NCI-H1105 treated with DMSO at 0.1 percent for 48 hours (cell line): ENCODE data around the gene ARL8A.

Source experiments
- DNase-seq: peaks from one replicate; lab custom pipeline; 2025; lab: John Stamatoyannopoulos, UW

Gene ARL8A

DNA sequence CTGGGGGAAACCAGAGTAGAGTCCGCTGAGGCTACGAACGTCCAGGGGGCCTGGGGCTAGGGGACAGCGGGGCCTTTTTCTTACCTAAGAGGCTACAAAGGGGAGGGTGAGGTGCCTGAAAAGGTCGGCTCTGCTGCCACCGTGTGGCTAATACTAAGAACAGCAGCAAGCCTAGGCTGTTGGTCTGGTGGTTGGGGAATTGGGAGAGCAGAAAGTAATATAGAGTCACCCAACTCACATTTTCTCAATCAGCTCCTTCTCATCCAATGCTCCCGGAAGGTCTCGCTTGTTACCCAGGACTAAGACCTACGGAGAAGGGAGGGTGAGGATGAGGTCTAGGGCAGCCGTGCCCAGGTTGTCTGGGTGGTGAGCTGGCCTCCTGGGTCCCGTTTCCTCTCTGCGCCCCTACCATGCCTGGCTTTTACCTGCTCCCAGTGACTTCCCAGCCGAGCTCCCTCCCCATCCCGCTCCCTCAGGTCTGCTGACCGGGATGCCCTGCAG is 9.3 kb downstream of the ARL8A start:
- peak; percentile 58 for DNase-seq

DNA sequence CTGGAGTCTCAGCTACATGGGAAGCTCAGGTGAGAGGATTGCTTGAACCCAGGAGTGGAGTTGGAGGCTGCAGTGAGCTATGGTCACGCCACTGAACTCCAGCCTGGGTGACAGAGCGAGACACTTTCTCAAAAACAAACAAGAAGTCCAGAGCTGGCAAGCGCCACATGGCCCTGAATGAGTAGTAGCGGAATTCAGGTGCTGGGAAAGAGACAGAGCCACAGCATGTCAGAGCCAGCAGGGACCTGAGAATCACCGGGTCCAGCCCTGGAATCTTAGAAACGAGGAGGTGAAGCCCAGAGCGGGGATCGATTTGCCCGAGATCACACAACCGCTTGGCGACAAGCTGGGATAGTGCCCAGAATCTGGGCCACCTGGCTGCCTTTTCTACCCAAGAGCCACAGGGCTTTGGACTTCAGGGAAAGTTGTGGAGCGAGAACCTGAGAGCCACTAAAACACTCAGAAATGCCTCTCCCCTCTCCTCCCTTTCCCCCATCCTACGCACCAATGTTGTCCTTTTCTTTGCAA is 9.8 kb downstream of the ARL8A start:
- DNase-seq = no peak

DNA sequence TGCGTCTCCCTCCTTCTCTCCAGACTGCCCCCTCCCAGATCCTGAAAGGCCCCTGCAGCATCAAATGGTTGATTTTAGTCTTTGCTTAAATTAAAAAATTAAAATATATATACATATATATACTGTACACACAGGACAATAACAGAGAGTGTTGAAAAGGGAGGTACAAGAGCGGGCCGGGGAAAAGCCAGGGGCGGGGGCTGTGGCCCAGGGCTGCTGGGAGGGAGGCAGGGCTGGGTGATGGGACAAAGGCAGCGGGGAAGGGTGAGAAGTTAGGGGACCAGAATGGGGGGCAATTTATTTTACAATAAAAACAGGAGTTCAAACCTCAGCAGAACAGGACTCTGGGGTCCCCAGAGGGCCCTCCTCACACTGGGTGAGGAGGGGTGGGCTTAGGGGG is 10.5 kb downstream of the ARL8A start:
- DNase-seq = no peak

DNA sequence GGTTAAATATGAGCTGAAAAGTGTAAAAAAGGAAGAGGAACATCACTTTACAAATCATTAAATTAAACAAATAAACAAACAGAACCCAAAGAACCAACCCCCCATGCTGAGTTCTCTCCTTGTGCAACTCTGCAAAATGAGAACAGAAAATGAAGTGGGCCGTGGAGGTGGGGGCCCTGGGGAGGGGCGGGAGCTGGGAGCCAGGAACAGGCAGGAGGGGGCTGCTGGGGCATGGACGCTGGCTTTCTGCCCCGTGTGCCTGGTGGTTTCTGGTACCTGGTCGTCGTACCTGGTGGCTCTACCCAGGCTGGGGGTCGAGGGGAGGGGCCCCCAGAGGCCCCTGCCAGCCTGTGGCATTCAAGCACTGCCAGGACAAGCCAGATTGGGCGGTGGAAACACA is 11.0 kb downstream of the ARL8A start:
- no peak for DNase-seq

DNA sequence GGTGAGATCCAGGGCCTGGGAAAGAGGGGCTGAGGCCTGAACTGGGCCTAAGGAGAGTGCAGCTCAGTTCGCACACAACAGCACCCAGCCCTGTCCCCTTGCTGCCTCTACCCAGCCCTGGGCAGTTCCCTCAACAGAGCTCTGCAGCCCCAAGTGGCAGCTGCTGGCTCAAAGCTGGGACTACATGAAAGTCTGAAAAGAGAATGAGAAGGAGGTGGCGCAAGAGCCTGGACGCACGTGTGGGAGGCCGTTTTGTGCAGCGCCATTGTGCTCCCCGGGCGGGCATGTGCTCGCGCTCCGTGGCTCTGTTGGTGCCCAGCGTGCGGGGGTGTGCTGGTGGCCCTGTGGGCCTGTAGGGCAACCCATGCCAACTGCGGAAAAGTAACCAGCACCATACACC is 11.5 kb downstream of the ARL8A start:
- DNase-seq = no peak

DNA sequence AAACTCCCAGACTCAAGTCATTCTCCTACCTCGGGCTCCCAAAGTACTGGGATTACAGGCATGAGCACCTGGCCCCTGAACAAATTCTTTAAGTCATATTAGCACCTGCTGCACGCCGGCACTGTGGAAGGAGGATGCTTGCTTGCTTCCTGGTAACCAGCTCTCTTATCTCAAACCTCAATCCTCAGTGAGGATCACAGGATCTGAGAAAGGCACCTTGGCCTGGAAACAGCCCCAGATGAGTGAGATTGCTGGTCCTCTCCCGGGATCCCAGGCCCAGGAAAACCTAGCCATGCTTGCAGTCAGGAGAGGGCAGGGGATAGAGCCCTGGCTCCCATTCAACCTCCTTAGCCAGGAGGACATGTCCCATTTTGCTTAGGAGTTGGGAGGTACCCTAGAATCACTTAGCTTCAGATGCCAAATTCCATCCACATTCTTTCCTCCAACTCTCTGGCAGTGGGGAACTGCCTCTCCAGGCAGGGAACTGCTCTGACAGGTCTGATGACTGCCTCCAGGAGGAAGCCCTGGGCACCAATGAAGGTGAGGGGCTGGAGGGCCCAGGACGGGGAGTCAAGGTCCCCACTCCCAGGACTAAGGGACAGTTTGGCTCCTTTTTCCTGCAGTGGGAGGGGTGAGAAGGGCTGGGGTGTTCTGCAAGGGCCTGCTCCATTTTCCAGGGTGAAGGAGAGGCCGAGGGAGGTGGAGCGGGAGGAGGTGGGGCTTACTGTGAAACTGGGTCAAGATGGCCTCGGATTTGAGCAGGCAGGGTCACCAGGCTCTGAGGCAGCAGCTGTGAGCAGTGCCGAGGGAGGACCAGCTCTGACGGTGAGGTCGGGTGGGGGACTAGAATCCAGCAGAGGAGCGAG is 12.3 kb downstream of the ARL8A start:
- DNase-seq = no peak

DNA sequence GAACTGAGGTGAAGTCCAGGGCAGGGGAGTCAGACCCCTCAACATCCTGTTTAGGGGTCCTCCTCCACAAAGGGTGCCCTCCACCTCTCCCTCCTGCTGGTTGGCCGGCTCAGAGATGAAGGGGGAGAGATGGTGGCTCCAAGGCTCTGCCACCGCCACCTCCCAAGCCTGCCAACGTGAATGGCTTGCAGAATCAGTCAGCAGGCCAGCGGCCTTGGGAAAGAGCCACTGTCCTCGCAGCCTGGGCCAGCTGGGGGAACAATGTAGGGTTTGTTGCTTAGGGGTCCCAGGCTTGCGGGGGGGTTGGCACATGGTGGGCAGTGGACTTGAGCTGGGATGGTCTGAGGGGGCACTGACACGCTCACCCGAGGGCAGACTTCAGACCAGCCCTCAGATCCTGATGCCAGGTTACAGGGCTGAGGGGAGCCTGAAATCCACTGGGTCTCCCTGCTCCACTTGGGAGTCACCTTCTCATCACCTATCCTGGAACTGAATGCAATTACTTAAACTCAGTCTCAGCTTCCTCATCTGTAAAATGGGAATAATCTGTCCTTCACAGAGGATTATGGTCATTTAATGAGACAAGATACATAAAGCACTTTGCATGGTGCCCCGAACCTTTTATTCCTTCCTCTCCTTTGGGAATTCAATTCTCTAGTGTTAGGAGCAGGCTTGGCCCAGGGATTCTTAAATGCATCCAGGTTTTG is 13.6 kb downstream of the ARL8A start:
- no peak for DNase-seq

DNA sequence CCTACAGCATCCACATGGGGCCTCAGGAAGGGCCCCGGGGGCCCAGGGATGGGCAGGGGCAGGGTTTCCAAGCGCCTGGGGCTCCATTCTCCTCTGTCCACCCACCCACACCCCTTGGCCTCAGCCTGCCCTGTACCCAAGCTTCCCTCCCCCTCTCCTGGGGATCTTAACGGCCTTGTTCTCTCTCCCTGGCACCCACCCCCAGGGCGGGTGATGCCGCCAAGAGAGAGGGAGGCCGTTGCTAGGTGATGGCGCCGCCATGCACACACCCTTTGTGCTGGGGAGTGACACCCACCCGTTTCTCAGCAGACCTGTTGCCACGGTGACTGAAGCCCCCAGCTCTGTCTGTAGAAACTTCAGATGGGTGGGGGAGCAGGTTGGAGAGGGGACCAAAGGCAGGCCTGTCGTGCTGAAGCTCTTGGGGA is 14.2 kb downstream of the ARL8A start:
- peak; percentile 32 for DNase-seq

DNA sequence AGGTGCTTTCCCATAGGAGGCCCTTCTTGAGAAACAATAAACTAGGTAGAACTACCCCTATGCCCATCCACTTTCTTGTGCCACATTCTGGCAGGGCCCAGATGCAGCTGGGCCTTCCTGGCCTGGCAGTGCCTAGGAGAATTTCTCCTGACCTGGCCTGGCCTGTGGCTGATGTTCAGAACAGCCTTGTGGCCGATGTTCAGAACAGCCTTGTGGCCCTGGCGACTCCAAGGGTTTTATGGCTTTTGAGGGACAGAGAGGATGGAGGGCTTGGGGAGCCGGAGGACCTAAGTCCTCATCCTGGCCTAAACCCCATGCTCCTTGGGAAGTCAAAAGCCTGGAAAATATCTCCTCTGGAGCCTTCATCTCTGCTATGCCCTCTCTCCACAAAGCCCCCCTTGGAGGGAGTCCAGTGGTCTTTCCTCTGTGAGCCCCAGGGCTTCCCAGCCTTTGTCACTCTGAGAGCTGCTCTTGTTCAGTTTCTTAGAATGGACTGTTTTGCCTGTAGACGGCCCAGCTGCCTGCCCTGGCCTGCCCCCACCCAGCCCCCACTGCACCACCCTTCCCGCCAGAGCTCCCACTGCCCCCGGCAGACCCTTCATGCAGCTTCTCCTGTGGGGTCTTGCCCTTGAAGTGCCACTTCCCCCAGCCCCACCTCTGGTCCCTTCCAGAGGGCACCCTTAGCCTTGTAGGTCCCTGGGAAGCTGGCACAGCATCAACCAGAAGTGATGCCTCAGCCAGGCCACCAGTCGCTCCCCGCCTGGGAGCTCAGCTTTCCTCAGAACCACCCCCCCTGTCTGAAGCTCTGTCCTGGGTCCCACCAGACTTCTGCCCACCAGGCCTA is 14.9 kb downstream of the ARL8A start:
- DNase-seq = no peak

DNA sequence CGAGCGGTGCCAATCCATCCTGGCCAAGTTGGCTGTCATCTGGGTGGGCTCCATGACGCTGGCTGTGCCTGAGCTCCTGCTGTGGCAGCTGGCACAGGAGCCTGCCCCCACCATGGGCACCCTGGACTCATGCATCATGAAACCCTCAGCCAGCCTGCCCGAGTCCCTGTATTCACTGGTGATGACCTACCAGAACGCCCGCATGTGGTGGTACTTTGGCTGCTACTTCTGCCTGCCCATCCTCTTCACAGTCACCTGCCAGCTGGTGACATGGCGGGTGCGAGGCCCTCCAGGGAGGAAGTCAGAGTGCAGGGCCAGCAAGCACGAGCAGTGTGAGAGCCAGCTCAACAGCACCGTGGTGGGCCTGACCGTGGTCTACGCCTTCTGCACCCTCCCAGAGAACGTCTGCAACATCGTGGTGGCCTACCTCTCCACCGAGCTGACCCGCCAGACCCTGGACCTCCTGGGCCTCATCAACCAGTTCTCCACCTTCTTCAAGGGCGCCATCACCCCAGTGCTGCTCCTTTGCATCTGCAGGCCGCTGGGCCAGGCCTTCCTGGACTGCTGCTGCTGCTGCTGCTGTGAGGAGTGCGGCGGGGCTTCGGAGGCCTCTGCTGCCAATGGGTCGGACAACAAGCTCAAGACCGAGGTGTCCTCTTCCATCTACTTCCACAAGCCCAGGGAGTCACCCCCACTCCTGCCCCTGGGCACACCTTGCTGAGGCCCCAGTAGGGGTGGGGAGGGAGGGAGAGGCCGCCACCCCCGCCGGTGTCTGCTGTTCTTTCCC is 16.5 kb downstream of the ARL8A start:
- DNase-seq = no peak

DNA sequence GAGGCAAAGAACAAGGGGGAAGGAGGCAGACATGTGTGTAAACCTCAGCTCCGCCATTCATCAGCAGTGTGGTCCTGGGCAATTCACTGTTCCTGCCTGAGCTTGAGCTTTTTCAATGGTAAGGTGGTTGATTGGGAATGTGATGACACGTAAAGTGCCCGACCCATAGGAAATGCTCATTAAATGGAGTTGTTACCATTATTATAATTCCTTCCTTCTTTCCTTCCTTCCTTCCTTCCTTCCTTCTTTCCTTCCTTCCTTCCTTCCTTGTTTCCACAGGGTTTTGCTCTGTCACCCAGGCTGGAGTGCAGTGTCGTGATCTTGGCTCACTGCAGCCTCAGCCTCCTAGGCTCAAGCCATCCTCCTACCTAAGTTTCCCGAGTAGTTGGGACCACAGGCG is 17.5 kb downstream of the ARL8A start:
- no peak for DNase-seq

DNA sequence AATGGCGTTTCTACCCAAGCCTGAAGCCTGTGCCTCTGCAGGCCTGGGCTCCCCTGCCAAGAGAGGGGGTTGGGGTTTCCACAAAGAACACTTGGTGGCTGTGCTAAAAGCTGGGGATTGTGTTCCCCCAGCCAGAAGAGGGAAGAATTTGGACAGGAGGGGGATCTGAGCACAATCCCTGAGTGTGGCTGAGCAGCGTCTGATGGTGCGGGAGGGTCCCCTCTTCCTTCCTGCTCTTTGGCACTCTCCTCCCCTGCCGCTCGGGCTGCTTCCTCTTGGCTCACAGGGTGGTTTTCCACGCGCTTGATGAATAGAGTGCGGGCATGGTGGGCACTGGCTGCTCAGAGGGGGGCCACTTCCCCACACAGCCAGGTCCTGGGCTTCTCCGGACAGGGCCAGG is 18.1 kb downstream of the ARL8A start:
- no peak for DNase-seq

DNA sequence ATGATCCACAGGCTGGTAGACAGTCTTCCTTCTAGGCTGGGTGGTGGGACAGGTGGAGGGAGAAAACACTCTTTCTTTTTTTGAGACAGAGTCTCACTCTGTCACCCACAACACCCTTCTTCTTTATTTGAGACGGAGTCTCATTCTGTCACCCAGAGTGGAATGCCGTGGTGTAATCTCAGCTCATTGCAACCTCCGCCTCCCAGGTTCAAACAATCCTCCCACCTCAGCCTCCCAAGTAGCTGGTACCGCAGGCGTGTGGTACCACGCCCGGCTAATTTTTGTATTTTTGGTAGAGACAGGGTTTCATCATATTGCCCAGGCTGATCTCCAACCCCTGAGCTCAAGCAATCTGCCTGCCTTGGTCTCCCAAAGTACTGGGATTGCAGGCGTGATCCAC is 18.9 kb downstream of the ARL8A start:
- no peak for DNase-seq

DNA sequence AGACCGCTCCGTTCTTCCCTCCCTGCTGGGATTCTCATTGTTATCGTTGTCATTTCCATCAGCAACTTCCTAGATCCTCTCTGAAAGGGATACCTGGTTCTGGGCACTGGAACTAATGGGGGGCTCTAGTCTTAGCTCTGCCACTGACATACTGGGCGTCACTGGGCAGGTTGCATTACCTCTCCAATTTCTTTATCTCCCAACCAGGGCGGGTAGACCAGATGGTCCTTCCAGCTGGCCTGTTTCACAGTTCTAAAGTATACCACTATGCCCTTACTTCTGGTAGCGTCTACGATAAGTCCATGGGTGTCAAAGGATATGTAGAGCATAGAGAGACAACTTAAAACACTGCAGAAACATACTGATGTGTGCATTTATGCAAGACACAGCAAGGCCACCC is 20.4 kb downstream of the ARL8A start:
- DNase-seq = no peak

DNA sequence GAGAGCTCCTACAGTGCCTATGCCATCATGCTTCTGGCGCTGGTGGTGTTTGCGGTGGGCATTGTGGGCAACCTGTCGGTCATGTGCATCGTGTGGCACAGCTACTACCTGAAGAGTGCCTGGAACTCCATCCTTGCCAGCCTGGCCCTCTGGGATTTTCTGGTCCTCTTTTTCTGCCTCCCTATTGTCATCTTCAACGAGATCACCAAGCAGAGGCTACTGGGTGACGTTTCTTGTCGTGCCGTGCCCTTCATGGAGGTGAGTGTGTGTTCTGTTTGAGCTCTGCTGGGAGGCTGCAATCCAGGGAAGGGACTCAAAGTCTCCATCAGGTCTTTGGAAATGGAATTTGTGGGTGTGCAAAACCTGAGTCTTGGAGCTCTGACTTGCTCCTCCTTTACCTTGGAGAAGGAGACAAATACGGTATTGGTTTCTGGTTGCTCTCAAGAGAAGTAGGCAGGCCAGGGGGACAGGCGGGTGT is 21.2 kb downstream of the ARL8A start:
- no peak for DNase-seq

DNA sequence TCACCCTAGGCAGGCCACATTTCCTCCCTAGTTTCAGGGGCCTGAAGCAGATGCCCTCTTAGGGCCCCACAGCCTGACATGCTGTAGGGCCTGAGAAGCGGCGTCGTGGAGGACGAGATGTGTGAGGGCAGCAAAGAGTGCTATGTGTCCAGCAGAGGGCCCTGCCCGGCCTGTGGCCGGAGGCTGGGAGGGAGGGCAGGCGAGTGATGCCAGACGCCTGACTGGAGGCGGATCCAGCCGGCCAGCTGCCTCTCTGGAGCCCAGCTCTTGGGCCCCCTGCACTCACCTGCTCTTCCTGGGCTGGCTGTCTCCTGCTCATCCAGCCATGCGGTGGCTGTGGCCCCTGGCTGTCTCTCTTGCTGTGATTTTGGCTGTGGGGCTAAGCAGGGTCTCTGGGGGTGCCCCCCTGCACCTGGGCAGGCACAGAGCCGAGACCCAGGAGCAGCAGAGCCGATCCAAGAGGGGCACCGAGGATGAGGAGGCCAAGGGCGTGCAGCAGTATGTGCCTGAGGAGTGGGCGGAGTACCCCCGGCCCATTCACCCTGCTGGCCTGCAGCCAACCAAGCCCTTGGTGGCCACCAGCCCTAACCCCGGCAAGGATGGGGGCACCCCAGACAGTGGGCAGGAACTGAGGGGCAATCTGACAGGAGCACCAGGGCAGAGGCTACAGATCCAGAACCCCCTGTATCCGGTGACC is 21.8 kb downstream of the ARL8A start, which contains the start of gene GPR37L1:
Gene GPR37L1, plus strand, starts transcription at position 279 of the 697 bp plus-strand sequence. Its CDS starts 47 bp downstream, at position 326.
- no peak for DNase-seq

DNA sequence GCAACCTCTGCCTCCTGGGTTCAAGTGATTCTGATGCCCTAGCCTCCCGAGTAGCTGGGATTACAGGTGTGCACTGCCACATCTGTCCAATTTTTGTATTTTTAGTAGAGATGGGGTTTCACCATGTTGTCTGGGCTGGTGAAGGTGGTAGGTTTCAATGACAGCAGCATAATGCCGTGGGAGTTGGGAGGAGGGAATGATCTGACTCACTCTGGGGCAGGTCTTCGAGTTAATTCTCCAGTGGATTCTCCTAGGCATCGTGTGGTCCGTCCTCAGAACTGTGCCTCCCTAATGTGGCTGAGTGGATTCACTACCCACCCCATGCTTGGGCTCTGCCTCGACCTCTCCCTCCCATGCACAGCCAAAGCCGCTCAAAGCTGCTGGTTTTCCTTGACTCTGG is 23.5 kb downstream of the ARL8A start:
- no peak for DNase-seq

DNA sequence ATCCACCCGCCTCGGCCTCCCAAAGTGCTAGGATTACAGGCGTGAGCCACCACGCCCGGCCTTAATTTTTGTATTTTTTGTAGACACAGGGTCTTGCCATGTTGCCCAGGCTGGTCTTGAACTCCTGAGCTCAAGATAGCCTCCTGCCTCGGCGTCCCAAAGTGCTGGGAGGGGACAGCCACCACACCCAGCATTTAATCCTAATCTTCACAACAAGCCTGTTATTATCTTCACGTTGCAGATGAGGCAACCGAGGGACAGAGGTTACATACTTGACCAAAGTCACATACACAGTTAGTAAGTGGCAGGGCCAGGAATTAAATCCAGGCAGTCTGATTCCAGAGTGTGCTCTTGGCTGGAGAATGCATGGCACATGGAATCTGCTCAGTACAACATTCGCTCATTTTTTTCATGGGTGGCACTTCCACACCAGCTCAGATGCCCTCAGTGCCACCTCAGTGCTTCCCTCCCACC is 26.6 kb downstream of the ARL8A start:
- no peak for DNase-seq

DNA sequence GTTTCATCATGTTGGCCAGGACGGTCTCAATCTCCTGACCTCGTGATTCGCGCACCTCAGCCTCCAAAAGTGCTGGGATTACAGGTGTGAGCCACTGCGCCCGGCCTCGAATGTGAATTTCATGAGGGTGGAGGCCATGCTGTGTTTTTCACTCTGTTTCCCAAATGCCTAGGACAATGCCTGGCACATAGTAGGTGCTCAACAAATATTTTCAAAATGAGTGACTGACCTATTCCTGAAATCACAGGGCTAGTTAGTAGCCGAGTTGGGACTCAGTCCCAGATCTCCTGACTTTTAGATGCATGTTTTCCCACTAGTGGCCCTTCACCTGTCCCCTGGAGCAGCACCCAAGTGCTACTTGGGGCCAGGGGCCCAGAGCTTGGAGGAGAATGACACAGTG is 28.2 kb downstream of the ARL8A start:
- no peak for DNase-seq

DNA sequence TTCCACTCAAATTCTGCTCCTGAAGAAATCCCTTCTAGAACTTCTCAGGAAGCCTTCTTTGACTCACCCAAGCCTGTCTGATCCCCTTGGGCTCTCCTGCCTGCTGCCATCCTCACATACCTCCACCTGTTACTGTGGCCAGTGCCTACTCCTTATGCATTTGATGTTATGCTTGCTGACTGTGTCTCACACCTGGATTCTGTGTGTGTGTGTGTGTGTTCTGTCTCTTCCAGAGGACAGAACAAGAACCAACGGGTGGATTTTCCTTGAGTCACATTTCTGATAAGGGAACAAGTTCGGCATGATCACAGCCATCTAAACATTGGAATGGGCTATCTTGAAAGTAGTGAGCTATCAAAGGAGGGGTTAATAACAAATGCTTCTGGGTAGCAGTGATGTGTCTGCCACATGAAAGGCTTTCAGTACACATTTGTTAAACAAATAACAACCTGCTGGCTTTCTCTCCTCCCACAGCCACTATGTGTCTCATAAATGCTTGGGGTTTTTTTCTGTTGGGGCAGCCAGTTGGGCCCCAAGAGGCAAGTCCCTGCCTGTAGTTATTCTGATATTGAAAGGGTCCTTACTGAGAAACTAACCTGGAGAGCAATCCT is 30.7 kb downstream of the ARL8A start:
- no peak for DNase-seq
